HT-29 (cell line): ENCODE results near the gene NDST1. TPM values are rescaled to one million over a fixed set of nuclear protein-coding genes. Genes with fewer than 3 reads are reported as not detected.
A peak's percentile ranks its signal among the peaks of the same experiment; 100 is the strongest.

Experiments
- DNase-seq: peaks from one replicate; pipeline ENCODE4 v3.0.0-alpha.2; 2015; ENCODE audit warnings: low spot score
- total RNA-seq: library from RNA; depleted of rRNA; stranded (reverse); fragments of >200 nt; shearing (Covaris generic); gene quantifications from 2 replicates; pipeline ENCODE4 v1.2.3, GENCODE V29; 2014

The NDST1 gene
- total RNA-seq, 1 experiment from 2014 or later: 11.0 TPM

DNA sequence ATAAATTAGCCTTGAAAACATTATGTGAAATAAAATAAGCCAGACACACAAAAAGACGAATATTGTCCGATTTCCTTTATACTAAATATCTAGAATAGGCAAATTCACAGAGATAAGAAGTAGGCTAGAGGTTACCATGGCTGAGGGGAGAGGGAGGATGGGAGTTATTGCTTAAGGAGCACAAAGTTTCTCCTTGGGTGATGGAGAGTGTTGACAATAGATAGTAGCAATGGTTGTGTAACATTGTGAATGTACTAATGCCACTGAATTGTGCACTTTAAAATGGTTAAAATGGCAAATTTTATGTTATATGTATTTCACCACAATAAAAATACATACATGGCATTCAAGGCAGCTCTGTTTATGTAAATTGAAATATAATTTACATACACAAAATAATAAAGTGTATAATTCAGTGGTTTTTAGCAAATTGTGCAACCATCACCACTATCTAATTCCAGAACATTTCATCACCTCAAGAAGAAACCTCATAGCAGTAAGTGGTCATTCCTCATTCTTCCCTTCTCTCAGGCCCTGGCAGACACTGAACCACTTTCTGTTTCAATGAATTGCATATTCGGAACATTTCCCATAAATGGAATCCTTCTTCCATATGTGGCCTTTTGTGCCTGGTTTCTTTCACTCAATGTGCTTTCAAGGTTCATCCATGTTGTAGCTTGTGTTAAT, 59.2 kb downstream of the NDST1 start:
- DNase-seq: no peak

- no peak for DNase-seq
Measured at GRCh38 chr5:150568663-150569062, 60.7 kb downstream of the NDST1 start.

GRCh38 chr5:150570333-150570732, 62.4 kb downstream of the NDST1 start:
- DNase-seq: no peak

DNA sequence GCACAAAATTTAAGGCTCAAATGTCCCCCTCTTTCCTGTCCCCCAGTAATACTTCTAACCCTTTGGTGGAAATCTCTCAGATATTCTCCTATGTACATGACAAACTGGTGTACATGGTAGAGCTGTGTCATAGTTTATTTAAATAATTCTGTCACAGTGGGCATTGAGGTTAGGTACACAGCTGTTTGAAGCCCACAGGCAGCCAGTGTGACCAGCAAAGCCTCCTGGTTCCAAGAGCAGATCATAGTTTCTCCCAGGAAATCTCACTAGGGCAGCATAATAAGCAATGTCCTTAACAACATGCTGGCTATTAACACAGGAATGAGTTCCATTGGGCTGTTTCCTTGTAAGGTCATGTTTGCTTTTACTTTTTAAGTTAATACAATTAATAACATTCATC, 63.9 kb downstream of the NDST1 start:
- DNase-seq: no peak

DNA sequence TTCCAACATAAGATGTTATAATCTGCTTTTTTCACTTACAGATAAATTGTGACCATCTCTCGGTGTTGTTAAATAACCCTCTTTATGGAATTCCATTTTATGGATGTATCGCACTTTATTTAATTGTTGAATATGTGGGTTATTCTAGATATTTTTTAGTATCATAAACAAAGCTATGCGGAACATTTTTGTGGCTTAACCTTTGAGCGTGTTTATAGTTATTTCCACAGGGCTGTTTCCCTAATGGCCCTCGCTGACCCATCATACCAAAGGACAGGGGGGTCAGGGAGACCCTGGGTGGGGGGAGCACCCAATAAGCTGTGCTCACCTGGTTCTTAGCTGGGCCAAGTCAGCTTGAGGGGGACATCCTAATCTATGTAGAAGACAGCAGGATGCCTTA, 65.3 kb downstream of the NDST1 start:
- DNase-seq: no peak

DNA sequence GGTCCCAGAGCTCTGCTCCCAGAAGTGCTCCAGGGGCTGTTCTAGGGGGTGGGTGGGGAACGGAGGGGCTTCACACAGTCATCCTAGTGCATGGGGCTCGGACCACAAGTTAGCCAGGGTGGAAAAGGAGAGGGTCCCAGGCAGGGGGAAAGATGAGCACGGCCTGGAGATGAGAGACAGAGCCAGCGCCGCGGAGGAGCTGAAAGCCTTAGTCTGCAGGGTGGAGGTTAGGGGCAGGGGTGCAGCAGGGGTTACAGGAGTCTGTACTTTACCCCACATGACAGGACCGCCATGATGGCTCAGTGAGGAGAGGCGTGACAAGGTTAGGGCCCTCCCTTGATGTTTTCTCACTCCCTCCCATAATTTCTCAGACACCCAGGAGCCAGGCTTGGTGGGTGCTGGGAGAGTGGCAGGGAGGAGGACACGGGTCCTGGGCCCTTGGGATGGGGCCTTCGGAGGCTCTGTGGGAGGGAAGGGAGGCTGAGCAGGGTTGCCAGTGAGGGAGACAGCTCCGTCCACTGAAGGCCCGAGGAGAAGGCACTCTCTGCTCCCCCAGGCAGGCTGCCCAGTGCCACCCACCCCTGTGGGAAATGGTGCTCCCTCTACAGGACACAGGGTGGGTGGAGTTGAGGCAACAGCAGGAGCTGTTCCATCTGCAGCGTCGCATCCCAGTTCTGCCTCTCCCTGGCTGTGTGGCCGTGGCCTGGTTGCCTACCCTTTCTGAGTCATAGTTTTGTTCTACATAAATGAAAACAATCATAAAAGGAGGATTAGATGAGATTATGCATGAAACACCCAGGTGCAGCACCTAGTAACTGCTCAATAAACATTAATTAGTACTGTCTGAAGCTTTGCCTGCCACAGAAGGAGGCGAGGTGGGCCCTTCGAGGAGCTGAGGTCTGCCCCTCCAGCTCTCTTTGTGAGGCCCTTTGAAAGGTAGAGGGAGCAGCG, 66.2 kb downstream of the NDST1 start:
- DNase-seq: no peak

DNA sequence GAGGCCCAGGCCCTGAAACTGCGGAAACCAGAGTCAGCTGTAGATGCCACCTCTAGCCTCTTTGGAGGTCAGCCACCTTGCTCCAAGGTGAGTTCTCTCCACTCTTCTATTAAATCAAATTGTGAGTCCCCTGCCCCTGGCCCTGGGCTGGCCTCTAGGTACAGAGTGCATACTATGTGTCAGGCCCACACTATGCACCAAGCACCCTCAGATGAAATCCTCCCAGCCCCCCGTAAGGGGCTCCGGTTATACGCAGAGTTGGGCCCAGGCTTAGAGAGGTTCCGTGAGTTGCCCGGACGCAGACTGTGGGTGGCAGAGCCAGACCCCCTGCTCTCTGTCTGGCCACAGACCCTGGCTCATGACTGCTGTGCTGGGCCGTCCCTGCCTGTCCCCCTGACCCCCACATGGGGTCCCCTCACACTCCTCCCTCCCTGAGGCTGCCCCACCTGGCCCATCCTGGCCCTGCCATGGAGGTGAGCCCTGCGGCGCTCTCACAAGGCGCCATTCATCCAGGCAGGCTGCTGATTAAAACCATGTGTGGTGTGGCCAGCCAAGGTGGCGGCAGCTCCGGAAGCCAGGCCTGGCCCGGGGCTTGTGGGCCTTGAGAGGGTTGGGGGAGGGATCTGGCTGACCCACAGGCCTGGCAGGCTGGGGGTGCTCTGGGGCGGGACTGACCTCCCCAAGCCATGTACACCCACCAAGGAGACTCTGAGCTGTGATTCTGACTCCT, 67.1 kb downstream of the NDST1 start:
- no peak for DNase-seq

DNA sequence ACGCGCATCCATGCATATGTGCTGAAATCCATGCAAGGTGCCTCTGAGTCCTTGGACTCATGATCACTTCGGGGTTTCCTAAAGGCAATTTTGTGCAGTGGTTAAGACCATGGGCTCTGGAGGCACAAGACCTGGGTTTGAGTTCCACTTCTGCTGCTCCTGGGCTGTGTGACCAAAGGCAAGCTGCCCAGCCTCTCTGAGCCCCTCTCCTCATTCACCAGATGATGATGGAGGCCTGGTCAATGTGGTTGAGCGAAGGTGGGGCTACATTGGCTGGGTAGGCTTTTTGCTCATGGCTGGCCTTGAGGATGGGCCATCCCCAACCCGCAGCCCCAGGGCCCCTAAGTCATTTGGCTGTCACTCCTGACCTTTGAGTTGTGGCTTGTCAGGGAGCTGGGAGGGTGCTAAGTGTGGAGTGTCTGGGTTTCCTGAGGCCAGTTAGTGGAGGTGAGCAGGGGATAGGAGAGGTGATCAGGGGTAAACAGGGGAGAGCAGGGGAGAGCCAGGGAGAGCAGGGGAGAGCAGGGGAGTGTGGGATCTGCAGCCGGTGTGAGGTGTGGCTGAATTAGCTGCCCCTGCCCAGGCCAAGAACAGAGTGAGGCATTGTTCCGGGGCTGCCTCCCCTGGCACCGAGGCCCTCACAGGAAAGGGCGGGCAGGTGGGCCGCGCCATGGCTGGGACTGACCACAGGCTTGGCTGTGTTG, 68.0 kb downstream of the NDST1 start:
- DNase-seq: no peak

DNA sequence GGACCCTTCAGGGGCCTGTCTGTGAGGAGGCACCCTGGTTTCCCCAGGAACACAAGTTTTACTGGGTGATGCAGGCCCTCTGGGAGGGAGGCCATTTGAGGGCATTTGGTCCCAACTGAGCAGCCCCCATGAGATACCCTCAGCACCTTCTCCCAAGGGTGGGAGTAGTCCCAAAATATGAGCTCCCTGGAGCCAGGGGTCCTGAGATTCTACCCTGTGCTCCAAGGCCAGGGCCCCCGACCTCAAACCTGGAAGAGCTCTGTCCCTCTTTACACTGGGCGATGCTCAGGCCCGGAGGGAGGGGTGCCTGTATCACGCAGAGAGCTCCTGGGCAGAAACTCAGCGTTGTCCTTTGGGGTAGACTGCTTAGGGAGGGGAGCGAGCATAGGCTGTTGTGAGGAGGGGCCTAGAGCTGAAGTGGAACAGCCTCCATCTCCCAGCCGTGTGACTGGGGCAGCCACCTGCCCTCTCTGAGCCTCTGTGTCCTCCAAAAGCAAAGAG, 68.6 kb downstream of the NDST1 start:
- no peak for DNase-seq

- DNase-seq: no peak
Measured at GRCh38 chr5:150577378-150578139, 69.6 kb downstream of the NDST1 start.

GRCh38 chr5:150578781-150579461, 71.0 kb downstream of the NDST1 start:
- no peak for DNase-seq

DNA sequence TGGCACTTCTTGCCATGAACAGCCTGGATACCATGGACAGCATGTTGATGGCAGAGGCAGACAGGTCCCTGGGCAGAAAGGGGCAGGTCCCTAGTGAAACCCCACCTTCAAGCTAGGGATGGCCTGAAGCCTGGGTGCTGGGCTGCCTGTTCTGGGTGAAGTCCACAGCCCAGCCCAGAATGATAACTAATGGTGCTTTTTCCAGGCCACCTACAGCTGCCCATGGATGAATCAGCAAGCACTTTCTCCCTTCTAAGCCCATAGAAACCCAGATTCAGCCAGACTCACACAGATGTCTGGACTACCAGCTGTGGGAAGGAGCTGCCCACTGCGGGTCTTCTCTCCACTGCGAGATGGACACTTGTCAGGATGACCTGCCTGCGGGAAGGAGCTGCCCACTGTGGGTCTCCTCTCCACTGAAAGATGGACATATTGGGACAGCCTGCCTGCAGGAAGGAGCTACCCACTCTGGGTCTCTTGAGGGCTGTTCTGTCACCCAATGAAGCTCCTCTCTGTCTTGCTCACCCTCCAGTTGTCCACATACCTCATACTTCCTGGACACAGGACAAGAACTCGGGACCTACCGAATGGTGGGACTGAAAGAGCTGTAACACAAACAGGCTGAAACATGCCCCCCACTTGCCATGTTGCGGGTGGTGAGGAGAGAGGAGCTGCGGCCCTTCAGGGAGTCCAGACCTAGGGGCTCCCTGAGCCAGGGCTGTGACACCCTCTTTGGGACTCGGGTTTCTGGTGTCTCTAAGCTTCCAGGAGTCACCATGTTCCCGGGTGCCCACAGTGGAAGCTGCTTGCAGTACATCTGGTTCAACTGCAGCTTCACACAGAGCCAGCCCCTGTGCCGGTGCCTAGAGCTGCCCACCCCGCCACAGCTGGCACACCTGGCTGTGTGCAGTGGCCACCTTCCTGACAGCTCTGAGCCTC, 71.8 kb downstream of the NDST1 start:
- DNase-seq: no peak

- no peak for DNase-seq
Measured at GRCh38 chr5:150580917-150581316, 73.0 kb downstream of the NDST1 start.

DNA sequence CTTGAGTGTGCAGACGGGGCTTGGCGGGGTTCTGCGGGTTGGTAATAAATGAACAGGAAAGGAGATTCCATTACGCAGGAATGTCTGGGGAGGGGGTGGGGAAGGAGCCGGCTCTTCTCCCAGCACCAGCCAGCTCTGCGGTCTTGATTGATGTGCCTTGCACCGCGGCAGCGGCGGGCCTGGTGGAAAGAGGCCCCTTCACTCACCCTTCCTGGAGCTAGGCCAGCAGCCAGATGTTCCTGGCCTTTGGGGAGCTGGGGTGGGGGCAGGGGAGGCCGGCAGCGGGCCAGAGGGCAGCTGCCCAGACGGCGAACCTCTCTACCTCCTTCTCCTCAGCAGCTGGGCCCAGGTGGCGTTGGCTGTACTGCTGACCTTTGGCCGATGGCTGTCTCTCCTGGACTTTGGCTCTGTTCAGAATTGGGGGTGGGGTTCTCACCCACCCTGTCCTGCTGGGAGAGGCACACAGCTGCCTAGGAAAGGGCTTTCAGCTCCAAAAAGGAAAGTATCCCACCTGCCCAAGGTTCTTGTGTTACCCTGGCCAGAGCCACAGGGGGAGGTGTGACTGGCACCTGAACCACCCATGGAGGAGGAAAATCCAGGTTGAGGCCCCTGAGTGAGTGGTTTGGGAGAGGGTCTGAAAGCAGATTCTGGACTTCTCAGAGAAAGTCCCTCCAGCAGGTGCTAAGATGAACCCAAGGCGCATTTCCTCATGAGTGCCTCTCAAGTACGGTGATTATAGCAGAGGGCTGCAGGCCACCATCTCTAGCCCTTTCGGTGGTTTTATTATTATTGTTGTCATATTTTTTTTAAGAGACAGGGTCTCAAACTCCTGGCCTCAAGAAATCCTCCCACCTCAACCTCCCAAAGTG, 74.5 kb downstream of the NDST1 start:
- peak; percentile 70 for DNase-seq

DNA sequence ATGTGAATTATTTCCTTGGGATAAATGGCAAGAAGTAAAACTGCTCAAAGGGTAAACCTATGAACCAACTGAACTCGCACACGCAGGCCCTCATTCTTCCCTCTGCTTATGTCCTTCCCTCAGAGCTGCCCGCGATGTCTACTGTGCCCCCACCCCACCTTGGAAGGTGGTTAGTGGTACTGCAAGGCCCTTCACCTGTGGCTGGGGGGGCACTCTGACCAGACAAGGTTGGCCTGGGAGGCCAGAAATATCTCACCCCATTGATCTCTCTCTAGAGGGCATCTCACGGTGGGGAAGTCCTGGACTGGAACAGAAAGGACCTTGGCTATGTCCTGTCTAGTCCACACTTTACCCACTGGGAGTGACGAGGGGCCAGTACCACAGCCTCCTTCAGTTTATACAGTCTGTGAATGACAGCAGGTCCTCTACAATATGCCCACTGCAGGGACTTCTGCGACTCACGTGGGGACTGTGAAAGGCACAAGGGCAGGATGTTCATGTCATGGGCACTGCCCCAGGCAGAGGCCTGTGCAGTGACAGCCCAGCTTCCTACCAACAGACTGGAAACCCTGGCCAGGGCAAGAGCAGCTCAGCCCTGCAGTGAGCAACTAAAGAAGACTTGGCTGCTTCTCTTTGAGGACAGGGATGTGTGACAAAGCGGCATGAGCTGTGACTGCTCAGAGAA, 75.8 kb downstream of the NDST1 start:
- no peak for DNase-seq

GRCh38 chr5:150584556-150585335, 76.8 kb downstream of the NDST1 start:
- DNase-seq: no peak
